Activated T-cell treated with anti-CD3 and anti-CD28 coated beads, Interleukin-2, amount 50 U/mL, for 72 hours (primary cell): ENCODE data around the gene PPP2R3B. TPM values are rescaled to one million over a fixed set of nuclear protein-coding genes. Genes with fewer than 3 reads are reported as not detected.

Experiments
- ATAC-seq, 2 donors: fragments of 150-1000 bp; cut with Tn5 transposase; replicated peaks in 1 of 2; 2 replicates each; pipeline ENCODE4 v1.10.0; 2021; ENCODE audit warnings: moderate library complexity in 2 of 2, mild to moderate bottlenecking in 1 of 2
- DNase-seq, 2 donors: peaks; one replicate each; pipeline ENCODE4 v3.0.0; 2021 to 2022; ENCODE audit warnings: mixed read lengths in 1 of 2
- H3K27ac Mint-ChIP-seq: one replicate; pipeline ENCODE4 v1.8.0; 2022; ENCODE audit warnings: mild to moderate bottlenecking, moderate library complexity, mixed read lengths
- H3K27me3 Mint-ChIP-seq: one replicate; pipeline ENCODE4 v1.8.0; 2022; ENCODE audit warnings: low read depth, mixed read lengths
- H3K36me3 Mint-ChIP-seq, 2 donors: one replicate each; pipeline ENCODE4 v1.8.0; 2022; ENCODE audit warnings: mixed read lengths in 2 of 2, mild to moderate bottlenecking in 1 of 2; ENCODE audit not compliant: insufficient read depth in 2 of 2
- H3K4me1 Mint-ChIP-seq: one replicate; pipeline ENCODE4 v1.8.0; 2022; ENCODE audit warnings: low read depth, mixed read lengths
- H3K4me3 Mint-ChIP-seq, 2 donors: one replicate each; pipeline ENCODE4 v1.8.0; 2022; ENCODE audit warnings: mild to moderate bottlenecking in 2 of 2, mixed read lengths in 2 of 2, moderate library complexity in 2 of 2
- H3K9me3 Mint-ChIP-seq, 2 donors: one replicate each; pipeline ENCODE4 v1.8.0; 2022; ENCODE audit warnings: mixed read lengths in 2 of 2
- total RNA-seq, 2 donors: library from RNA; stranded (reverse); gene quantifications; one replicate each; pipeline ENCODE4 v1.2.3, GENCODE V29; 2022

Gene PPP2R3B
- total RNA-seq, 2 donors from 2014 or later: 44.7 to 50.1 TPM

DNA sequence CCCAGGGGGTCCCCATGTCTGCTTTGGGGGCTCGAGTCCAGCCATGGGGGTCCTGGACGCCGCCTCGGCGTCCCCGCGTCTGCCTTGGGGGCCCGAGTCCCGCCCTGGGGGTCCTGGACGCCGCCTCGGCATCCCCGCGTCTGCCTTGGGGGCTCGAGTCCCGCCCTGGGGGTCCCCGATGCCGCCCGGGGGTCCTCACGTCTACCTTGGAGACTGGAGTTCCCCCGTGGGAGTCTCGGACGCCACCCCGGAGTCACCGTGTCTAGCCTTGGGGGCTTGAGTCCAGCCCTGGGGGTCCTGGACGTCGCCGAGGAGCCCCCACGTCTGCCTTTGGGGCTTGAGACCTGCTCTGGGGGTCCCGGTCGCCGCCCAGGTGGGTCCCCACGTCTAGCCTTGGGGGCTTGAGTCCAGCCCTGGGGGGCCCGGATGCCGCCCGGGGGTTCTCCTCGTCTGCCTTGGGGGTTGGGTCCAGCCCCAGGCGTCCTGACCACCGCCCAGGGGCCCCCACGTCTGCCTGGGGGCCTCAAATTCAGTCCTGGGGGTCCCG is 67.1 kb downstream of the PPP2R3B start:
- Mint-ChIP-seq H3K4me1 (peaks cover 14% of the 10 kb centered on the region), H3K36me3 (peaks cover 0 to 2% of the 10 kb centered on the region in 2 donors), H3K9me3 (no peaks in the 10 kb centered on the region), H3K27me3 (no peaks in the 10 kb centered on the region), H3K27ac (peak overlapping the region; percentile 66), H3K4me3 (peak overlapping the region; percentile 86 to 92)
- peak in 1 of 2 donors; percentile 34 for DNase-seq
- ATAC-seq: no peak

DNA sequence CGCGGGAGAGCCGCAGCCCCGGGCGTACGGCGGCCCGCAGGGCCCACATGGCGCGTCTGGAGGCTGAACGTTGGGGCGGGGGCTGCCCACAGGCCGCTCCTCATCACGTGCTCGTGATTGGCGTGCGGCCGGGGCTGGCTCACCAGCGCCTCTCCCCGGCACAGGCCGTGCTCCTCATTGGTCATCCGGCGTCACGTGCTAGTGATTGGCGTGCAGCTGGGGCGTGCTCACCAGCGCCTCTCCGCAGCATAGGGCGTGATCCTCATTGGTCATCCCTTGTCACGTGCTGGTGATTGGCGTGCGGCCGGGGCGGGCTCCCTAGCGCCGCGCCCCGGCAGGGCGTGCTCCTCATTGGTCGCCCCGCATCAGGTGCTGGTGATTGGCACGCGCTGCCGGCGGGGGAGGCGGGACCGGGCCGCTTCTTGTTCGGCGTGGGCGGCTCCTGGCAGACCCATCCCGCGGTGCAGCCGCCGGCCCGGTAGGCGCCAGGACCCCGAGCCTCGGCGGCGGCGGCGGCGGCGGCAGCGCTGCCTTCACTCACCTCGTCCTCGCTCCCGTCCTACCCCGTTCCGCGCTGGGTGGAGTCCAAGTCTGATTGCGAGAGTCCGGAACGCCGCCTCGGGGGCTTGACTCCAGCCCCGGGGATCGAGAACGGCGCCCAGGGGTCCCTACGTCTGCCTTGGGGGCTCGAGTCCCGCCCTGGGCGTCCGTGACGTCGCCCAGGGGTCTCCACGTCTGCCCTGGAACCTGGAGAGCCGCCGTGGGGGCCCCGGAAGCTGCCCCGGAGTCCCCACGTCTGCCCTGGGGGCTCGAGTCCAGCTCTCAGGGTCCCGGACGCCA is 67.7 kb downstream of the PPP2R3B start, which contains the start of gene GTPBP6:
TSS of gene GTPBP6 (minus strand) at position 58 of the 840 bp plus-strand sequence. CDS start at position 49, 9 bp downstream.
- H3K36me3 Mint-ChIP-seq: peaks cover 0 to 2% of the 10 kb centered on the region in 2 donors
- peak; percentile 97 to 99 for DNase-seq
- H3K4me1 Mint-ChIP-seq: peaks cover 14% of the 10 kb centered on the region
- peak within 1 kb of the TSS; percentile 92 for H3K27ac Mint-ChIP-seq
- ATAC-seq: peak; percentile 73 to 75
- H3K4me3 Mint-ChIP-seq: peak within 1 kb of the TSS; percentile 86 to 92
- H3K27me3 Mint-ChIP-seq: no peaks in the 10 kb centered on the region
- no peaks in the 10 kb centered on the region for H3K9me3 Mint-ChIP-seq

DNA sequence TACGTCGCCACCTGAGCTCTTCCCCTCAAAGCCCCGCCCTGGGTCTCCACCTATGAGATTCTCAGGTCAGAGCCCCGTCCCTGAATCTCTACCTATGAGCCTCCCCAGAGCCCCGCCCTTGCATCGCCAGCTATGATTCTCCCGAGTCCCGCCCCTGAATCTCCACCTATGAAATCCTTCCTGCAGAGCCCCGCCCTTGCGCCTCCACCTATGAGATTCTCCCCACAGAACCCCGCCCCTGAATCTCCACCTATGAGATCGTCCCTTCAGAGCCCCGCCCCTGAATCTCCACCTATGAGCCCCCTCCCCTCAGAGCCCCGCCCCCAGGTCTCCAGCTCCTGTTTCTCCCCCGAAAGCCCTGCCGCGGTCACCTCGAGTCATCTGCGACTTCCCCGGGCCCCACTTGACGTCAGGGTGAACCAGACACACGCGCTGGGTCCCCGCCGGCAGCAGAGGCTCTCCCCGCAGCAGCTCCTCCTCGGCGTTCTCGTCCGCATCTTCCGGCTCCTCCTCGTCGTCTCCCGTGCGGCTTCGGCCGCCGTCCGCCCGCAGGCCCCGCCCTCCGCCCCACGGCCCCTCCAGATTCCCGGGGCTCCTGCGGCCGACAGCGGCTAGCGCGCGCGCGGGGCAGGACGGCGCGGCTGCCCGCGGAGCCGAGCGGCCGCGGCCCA is 68.5 kb downstream of the PPP2R3B start:
- Mint-ChIP-seq H3K4me3 (peak overlapping the region; percentile 80 to 82), H3K27ac (peak overlapping the region; percentile 92), H3K4me1 (peaks cover 8% of the 10 kb centered on the region), H3K27me3 (no peaks in the 10 kb centered on the region), H3K36me3 (peaks cover 2 to 3% of the 10 kb centered on the region in 2 donors), H3K9me3 (no peaks in the 10 kb centered on the region)
- peak; percentile 75 for ATAC-seq
- peak; percentile 99 to 100 for DNase-seq

DNA sequence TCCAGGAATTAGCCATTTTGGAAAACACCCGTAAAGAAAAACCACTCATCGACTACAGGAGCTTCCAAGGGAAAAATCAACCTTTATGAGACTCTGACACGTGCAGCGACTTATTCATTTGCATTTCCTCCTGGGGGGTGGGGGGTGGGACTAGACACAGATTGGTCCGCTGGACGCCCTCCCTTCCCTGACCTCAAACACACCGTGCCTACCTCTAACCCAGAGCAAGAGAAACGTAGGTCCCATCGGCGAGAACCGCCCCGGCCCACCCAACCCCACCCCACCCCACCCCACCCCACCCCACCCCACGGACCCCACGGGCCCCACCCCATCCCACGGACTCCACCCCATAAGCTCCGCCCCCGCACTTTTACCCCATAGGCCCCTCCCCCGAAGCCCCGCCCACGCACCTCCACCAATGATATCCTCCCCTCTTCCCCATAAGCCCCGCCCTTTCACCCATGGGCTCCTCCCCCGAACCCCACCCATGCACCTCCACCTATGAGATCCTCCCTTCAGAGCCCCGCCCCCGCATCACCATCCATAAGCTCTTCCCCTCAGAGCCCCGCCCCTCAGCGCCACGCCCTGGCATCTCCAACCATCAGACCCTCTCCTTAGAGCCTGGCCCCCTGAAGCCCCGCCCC is 69.2 kb downstream of the PPP2R3B start:
- H3K27me3 Mint-ChIP-seq: no peaks in the 10 kb centered on the region
- no peaks in the 10 kb centered on the region for H3K9me3 Mint-ChIP-seq
- no peak for DNase-seq
- H3K4me3 Mint-ChIP-seq: peak overlapping the region; percentile 80 to 82
- H3K27ac Mint-ChIP-seq: peak overlapping the region; percentile 92
- peaks cover 2% of the 10 kb centered on the region for H3K4me1 Mint-ChIP-seq
- ATAC-seq: no peak
- H3K36me3 Mint-ChIP-seq: peaks cover 2 to 4% of the 10 kb centered on the region in 2 donors

DNA sequence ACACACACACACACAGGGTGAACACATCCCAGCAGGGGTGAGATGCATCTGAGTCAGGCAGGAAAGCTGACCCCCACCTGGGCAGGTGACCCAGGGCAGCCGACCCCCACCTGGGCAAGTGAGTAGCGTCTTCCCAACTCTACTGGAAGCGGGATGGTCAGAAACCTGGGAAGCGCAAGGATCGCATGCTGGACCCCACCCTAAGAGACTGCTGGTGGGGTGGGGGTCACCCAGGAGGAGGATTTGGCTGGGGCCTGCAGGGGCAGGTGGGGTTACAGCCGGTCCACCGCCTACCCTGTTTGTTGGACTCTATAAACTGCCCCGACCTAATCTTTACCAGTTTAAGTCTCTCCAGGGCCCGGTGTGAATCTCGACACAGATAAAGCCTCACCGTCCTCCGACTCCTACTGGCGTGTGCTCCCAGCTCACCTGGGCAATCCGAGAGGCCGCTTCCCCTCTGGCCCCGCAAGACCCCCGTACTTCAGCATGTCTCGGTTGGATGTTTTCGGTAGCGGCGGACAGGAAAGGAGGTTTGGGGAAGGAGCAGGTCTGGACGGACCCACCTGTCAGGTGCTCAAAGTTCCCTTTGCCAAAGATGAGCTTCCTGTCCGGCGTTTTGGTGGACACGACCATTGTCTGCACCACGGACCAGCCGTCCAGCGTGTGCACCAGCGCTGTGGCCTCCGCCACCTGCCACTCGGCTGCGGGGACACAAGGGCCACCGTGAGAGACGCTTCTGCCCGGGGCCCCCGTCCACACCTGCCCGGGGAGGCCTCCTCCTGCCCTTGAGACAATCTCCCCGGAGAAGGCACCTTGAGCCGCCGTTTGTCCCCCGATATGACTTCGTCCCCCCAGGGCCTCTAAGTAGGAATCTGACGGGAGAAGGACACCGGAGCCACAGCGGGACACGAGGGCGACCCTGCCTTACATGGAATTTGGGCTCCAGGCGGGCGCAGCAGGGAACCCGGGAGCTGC is 70.1 kb downstream of the PPP2R3B start:
- no peaks in the 10 kb centered on the region for H3K4me1 Mint-ChIP-seq
- DNase-seq (no peak), ATAC-seq (no peak)
- no peak overlapping the region for H3K27ac Mint-ChIP-seq
- H3K9me3 Mint-ChIP-seq: no peaks in the 10 kb centered on the region
- H3K4me3 Mint-ChIP-seq: peak overlapping the region; percentile 65 to 66
- peaks cover 7 to 9% of the 10 kb centered on the region in 2 donors for H3K36me3 Mint-ChIP-seq
- no peaks in the 10 kb centered on the region for H3K27me3 Mint-ChIP-seq

DNA sequence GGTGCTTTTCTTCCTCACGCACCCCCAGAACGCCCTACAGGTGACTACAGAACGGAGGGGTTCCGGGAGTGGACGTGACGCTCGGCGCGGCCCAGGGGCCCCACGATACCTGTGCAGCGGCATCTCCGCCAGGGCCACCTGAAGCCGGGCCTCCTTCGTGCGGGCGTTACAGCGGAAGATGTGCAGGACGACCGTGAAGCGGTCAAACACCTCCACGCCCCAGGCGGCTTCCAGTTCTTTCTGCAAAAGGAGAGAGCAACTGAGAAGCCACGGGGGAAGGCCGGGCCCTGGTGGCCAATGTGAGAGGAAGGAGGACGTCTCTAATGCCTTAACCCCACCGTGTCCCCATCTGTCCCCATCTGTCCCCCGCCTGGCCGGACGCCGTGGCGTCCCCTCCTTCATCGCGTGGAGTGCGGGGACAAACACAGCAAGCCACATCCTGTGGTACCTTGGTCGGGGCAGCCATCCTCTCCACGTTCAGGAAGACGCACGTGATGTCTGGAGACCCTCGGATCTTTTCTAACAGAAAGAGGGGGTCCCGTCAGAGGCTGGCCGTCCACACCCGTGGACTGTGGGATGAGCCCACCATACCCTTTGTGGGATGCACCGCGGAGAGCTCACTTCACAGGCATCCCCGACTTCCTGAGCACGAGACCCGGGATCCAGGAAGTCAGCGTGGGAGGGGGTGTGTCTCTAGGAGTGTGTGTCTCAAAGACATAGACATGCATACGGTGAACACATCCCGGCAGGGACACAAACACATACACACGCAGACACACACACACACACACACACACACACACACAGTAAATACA is 71.7 kb downstream of the PPP2R3B start:
- no peak overlapping the region for H3K27ac Mint-ChIP-seq
- no peaks in the 10 kb centered on the region for H3K9me3 Mint-ChIP-seq
- H3K36me3 Mint-ChIP-seq: peaks cover 7 to 12% of the 10 kb centered on the region in 2 donors
- H3K4me3 Mint-ChIP-seq: no peak overlapping the region
- H3K4me1 Mint-ChIP-seq: no peaks in the 10 kb centered on the region
- H3K27me3 Mint-ChIP-seq: no peaks in the 10 kb centered on the region
- DNase-seq (no peak), ATAC-seq (no peak)

DNA sequence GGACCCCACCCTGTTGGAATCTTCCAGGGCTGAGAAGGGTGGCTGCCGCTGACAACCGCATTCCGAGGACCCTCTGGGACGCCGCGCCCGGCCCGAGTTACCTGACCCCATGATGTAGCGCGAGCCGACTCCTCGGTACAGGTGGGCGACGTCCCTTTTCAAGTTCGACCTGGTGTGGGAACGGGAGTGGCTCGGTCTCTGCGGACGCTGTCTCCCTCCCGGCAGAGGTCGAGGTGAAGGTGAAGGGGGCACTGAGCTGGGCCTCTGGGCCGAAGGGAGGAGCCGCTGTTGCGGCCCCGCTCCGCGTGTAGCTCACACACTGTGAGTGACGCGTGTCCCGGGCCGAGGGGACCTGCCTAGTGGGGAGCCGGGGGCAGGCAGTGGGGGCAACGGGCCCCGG is 72.7 kb downstream of the PPP2R3B start:
- no peaks in the 10 kb centered on the region for H3K9me3 Mint-ChIP-seq
- H3K27me3 Mint-ChIP-seq: no peaks in the 10 kb centered on the region
- H3K4me1 Mint-ChIP-seq: no peaks in the 10 kb centered on the region
- no peak overlapping the region for H3K4me3 Mint-ChIP-seq
- no peak for ATAC-seq
- H3K27ac Mint-ChIP-seq: no peak overlapping the region
- no peak for DNase-seq
- peaks cover 9 to 12% of the 10 kb centered on the region in 2 donors for H3K36me3 Mint-ChIP-seq

DNA sequence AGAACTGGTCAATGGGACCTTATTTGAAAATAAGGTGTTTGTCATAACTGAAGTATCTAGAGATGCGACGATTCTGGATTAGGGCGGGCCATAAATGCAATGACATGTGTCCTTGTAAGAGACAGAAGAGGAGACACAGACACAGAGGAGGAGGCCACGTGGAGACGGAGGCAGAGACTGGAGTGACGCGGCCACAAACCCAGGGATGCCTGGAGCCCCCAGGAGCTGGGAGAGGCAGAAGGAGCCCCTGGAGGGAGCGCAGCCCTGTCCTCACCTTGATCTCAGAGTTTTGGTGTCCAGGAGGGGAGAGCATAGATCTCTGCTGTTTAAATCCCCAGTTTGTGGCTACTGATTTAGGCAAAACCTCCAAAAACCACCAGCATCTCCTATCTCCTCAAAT is 73.2 kb downstream of the PPP2R3B start:
- no peak for DNase-seq
- H3K36me3 Mint-ChIP-seq: peaks cover 9 to 12% of the 10 kb centered on the region in 2 donors
- no peak overlapping the region for H3K4me3 Mint-ChIP-seq
- no peaks in the 10 kb centered on the region for H3K9me3 Mint-ChIP-seq
- no peaks in the 10 kb centered on the region for H3K4me1 Mint-ChIP-seq
- ATAC-seq: no peak
- H3K27ac Mint-ChIP-seq: peak overlapping the region; percentile 25
- H3K27me3 Mint-ChIP-seq: no peaks in the 10 kb centered on the region

DNA sequence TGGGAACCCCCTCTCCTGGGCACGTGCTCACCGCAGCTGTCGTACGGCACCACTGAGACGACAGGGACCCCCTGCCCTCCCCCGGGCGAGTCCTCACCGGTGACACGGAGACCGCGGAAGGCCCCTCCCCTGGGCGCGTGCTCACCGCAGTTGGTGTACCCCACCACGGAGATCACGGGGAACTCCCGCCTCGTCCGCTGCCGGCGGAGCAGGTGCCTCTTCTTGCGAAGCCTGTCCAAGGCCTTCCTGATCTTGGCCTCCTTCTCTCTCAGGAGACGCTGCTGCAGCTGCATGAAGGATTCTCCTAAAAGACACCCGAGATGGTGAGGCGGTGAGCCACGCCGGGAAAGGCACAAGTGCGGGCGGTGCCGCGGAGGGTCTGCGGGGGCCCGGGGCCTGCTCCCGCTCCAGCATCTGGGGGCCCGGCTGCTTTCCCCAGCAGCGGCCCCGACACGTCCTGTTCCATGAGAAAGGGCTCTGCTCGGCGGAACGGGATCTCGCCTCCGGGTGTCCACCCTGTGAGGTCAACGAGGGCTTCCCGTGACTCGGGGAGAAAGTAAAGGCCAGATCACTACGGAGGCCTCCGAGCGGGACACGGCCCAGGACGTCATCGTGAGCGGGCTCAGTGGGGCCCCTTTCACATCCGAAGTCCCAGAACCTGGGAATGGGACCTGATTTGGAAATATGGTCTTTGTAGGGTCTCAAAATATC is 73.9 kb downstream of the PPP2R3B start:
- H3K36me3 Mint-ChIP-seq: peaks cover 9 to 16% of the 10 kb centered on the region in 2 donors
- ATAC-seq (no peak), DNase-seq (no peak)
- H3K27me3 Mint-ChIP-seq: no peaks in the 10 kb centered on the region
- H3K4me1 Mint-ChIP-seq: no peaks in the 10 kb centered on the region
- no peak overlapping the region for H3K27ac Mint-ChIP-seq
- no peak overlapping the region for H3K4me3 Mint-ChIP-seq
- H3K9me3 Mint-ChIP-seq: no peaks in the 10 kb centered on the region

DNA sequence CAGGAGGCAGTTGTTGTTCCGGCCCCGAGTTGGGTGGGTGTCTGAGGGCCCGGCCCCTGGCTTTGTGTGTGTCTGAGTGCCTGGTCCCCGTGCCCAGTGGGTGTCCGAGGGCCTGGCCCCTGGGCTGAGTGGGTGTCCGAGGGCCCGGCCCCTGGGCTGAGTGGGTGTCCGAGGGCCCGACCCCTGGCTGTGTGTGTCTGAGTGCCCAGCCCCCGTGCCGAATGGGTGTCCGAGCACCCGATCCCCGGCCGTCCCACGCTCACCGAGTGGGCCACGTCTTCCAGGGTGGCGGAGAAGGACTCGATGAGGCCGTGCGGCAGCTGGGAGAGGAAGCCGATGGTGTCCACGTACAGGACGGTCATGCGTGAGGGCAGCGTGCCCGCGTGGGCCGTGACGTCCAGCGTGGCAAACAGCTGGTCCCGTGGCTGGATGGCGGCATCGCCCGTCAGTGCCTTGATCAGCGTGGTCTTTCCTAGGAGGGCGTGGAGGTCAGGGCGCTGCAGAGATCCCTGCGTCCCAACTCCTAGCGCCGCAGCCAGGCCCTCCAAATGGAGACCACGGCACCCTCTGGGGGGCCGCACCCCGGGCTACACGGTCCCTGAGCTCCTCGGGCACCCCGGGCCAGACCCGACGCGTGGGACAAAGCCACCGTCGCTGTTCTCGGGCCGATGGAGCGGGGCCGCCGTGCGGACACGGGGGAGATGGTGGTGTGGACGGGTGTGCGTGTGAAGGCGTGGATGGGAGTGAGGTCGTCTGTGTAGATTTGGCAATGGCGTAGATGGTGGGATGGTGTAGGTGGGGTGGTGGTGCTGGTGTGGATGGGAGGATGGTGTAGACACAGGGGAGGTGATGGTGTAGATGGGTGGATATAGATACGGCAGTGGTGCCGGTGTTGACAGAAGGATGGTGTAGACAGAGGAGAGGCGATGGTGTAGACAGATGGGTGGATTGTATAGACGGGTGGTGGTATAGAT is 75.3 kb downstream of the PPP2R3B start:
- DNase-seq: no peak
- Mint-ChIP-seq H3K9me3 (no peaks in the 10 kb centered on the region), H3K4me1 (no peaks in the 10 kb centered on the region), H3K27ac (no peak overlapping the region), H3K36me3 (peaks cover 9 to 16% of the 10 kb centered on the region in 2 donors), H3K27me3 (no peaks in the 10 kb centered on the region), H3K4me3 (no peak overlapping the region)
- ATAC-seq: peak in 1 of 2 donors; percentile 10
